HepG2 (cell line): ENCODE data around the gene CPZ. TPM values are rescaled to one million over a fixed set of nuclear protein-coding genes. Genes with fewer than 3 reads are reported as not detected.

ENCODE experiments used
- ATAC-seq: fragments of 200-7000 bp; cut with Tn5 transposase; 3 replicates; pipeline ENCODE4 v1.9.1; 2020; ENCODE audit warnings: mild to moderate bottlenecking, moderate library complexity
- BruUV-seq: library from RNA; stranded (reverse); fragments of 400-500 nt; replicated peaks from 2 replicates; lab custom pipeline; 2021; lab: Mats Ljungman, UMichigan
- CTCF ChIA-PET: fragments of 300-600 bp; formaldehyde crosslinking; extraction: SDS; loops from one replicate; lab custom pipeline; 2021; ENCODE audit warnings: low total read pairs, inconsistent platforms, low intra/inter-chr PET ratio; lab: Yijun Ruan, JAX
- POLR2A ChIA-PET: fragments of 350-600 bp; sonication (Branson Sonifier 250); formaldehyde crosslinking; loops from one replicate; lab custom pipeline; 2020; ENCODE audit warnings: antibody characterized with exemption, inconsistent platforms; lab: Yijun Ruan, JAX
- DNase-seq: peaks from one replicate; pipeline ENCODE4 v3.0.0-alpha.2; 2015; ENCODE audit warnings: low spot score
- FAIRE-seq: peaks from 3 replicates; lab custom pipeline; 2011; peaks lifted over from hg19 to GRCh38; lab: Jason Lieb, UNC
- H2AFZ ChIP-seq: one replicate; pipeline ENCODE4 v1.6.1; 2011; ENCODE audit warnings: low read length, inconsistent platforms
- H3K27ac ChIP-seq: fragments of 300-600 bp; 3 replicates; pipeline ENCODE4 v1.8.0; 2011; ENCODE audit warnings: mixed run types, mild to moderate bottlenecking, mixed read lengths, low read length, inconsistent platforms; ENCODE audit not compliant: insufficient read depth; ENCODE audit errors: extremely low read length
- H3K27me3 ChIP-seq, 2 experiments: fragments of 200-600 bp in 1 of 2; 2 replicates in 1 of 2; 3 replicates in 1 of 2; pipeline versions ENCODE4 v1.6.0 to v1.8.0; 2011; ENCODE audit warnings: low read length in 2 of 2, mild to moderate bottlenecking in 2 of 2, moderate library complexity in 2 of 2, inconsistent platforms in 1 of 2; ENCODE audit not compliant: insufficient read depth in 2 of 2, control insufficient read depth in 1 of 2
- H3K36me3 ChIP-seq, 2 experiments: fragments of 200-600 bp in 1 of 2; replicated peaks in 1 of 2; 2 replicates in 1 of 2; 3 replicates in 1 of 2; pipeline versions ENCODE4 v1.5.1 to v1.8.0; 2011; ENCODE audit warnings: low read length in 2 of 2, inconsistent platforms in 1 of 2; ENCODE audit not compliant: insufficient read depth in 2 of 2, control insufficient read depth in 1 of 2
- H3K4me1 ChIP-seq: 2 replicates; pipeline ENCODE4 v1.5.1; 2012; ENCODE audit warnings: low read length, inconsistent platforms; ENCODE audit not compliant: insufficient read depth
- H3K4me2 ChIP-seq: 2 replicates; pipeline ENCODE4 v1.6.0; 2011; ENCODE audit warnings: low read depth, low read length, inconsistent platforms
- H3K4me3 ChIP-seq, 3 experiments: fragments of 200-600 bp in 1 of 3; sonication (generic), shearing (Covaris generic) in 1 of 3; replicated peaks in 1 of 3; 2 replicates each; pipeline ENCODE4 v1.5.1; 2011 to 2016; ENCODE audit warnings: low read length in 3 of 3, inconsistent platforms in 2 of 3, low read depth in 2 of 3, mild to moderate bottlenecking in 2 of 3, control low read depth in 1 of 3, mixed read lengths in 1 of 3; ENCODE audit not compliant: insufficient read depth in 1 of 3
- H3K79me2 ChIP-seq: one replicate; pipeline ENCODE4 v1.6.1; 2011; ENCODE audit warnings: low read length, inconsistent platforms; ENCODE audit not compliant: insufficient read depth
- H3K9ac ChIP-seq: 2 replicates; pipeline ENCODE4 v1.6.0; 2011; ENCODE audit warnings: mild to moderate bottlenecking, low read depth, low read length, inconsistent platforms; ENCODE audit not compliant: insufficient read depth
- H3K9me3 ChIP-seq: 2 replicates; pipeline ENCODE4 v1.5.1; 2012; ENCODE audit warnings: mild to moderate bottlenecking, low read length
- H4K20me1 ChIP-seq: 2 replicates; pipeline ENCODE4 v1.6.0; 2011; ENCODE audit warnings: inconsistent platforms, mild to moderate bottlenecking, low read length, moderate library complexity; ENCODE audit not compliant: insufficient read depth
- AKAP8 ChIP-seq: sonication (generic); formaldehyde crosslinking; IDR thresholded peaks from 2 replicates; pipeline ENCODE4 v1.5.1; 2020; ENCODE audit warnings: mild to moderate bottlenecking, missing genetic modification reagents
- CHD4 ChIP-seq: fragments of 200-600 bp; sonication (generic); IDR thresholded peaks from 2 replicates; pipeline ENCODE4 v1.7.0; 2017; ENCODE audit warnings: mild to moderate bottlenecking, low read length, borderline replicate concordance
- ZNF496 ChIP-seq: sonication (generic); formaldehyde crosslinking; IDR thresholded peaks from 2 replicates; pipeline ENCODE4 v1.8.1; 2023; ENCODE audit warnings: mild to moderate bottlenecking, moderate library complexity, missing genetic modification reagents; ENCODE audit not compliant: insufficient replicate concordance
- ZNF75D ChIP-seq: sonication (generic); formaldehyde crosslinking; IDR thresholded peaks from 2 replicates; pipeline ENCODE4 v1.8.1; 2023; ENCODE audit warnings: missing genetic modification reagents, mild to moderate bottlenecking, borderline replicate concordance
- WGBS: methylation state at CpG from one replicate; pipeline ENCODE4 v1.1.6; 2017; ENCODE audit warnings: low lambda C conversion rate; 5-methylcytosine and 5-hydroxymethylcytosine counted together
- in situ Hi-C: cut with HindIII; loops from 2 replicates; pipeline ENCODE4 v1.10.0; 2017; ENCODE audit warnings: low pct_unique_long_range_greater_than_20kb; ENCODE audit not compliant: extremely low pct_ligation_motif_present
- intact Hi-C: fragments of 100-400 bp; cut with micrococcal nuclease; formaldehyde crosslinking; loops from one replicate; pipeline ENCODE4 v1.10.0; 2022; ENCODE audit not compliant: unreplicated experiment
- polyA plus RNA-seq, 8 experiments: library from polyadenylated mRNA; depleted of rRNA in 3 of 8; stranded (reverse) in 7 of 8; unstranded in 1 of 8; fragments of >200 nt; fragmentation: Illumina TruSeq in 4 of 8; extraction: Trizol in 4 of 8; gene quantifications; 2 replicates each; pipeline versions ENCODE4 v1.2.1 to v1.2.3, GENCODE V29; 2011 to 2016; ENCODE audit warnings: low read depth in 4 of 8, missing spikeins in 1 of 8, mixed read lengths in 1 of 8; ENCODE audit not compliant: insufficient read depth in 1 of 8
- total RNA-seq, 5 experiments: library from RNA; depleted of rRNA; stranded (reverse); fragments of >200 nt; fragmentation: Illumina TruSeq; extraction: Trizol; gene quantifications; 2 replicates each; pipeline ENCODE4 v1.2.3, GENCODE V29; 2016; ENCODE audit warnings: low read depth in 1 of 5
- TF ChIP-seq, protein P1 (sequence below): sonication (generic); formaldehyde crosslinking; IDR thresholded peaks from 2 replicates; pipeline ENCODE4 v1.9.0; 2021; ENCODE audit warnings: missing genetic modification reagents, borderline replicate concordance
- TF ChIP-seq, protein P2 (sequence below): sonication (generic); formaldehyde crosslinking; IDR thresholded peaks from 2 replicates; pipeline ENCODE4 v1.5.1; 2020; ENCODE audit warnings: missing genetic modification reagents, mild to moderate bottlenecking, borderline replicate concordance

CPZ gene
- total and polyA plus RNA-seq, 2 of the 13 experiments (the other 11 are each of a cell fraction or from before 2014, with no cell fraction given), result 0.58 to 0.61 TPM

DNA sequence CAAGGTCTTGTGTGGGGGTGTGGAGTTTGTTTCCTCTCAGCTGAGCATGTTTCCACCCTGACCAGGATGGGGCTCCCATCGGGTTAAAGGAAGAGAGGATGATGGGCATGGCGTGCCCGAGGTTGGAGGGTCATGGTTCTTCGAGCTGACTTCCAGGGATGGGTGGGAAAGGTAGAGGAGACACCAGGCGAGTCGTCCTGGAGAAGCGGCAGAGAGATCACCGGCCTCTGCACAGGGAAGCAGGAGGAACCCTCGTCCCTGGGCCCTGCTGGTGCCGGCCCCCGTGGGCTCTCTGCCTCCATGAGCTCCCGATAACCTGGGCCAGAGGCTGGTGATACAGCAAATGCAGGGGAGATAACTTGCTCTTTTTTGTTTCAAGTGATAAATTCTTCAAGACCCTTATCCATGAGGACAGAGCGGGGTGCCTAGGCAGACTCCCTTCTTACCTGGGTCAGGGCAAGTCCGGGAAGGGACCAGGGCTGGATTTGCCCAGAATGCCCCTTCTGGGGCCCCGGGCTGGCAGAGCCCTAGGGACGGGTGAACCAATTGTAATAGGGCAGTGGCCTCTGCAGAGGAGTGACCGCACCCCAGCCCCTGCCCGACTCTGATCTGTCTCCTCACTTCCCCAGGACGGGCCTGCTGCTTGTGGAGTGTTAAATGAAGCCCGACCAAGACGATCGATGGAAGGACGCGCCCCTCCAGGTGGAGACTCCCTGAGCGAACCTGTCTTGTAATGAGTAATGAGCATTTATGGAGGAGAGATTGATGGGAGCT is 63.0 kb downstream of the CPZ start:
- ChIA-PET CTCF (no interaction called here), POLR2A (no interaction called here)
- Histone ChIP-seq H2AFZ (no peak overlapping the region), H3K27me3 (peaks cover 7 to 51% of the 10 kb centered on the region in 2 experiments), H3K9me3 (no peaks in the 10 kb centered on the region), H3K4me3 (no peak overlapping the region), H3K4me2 (no peak overlapping the region), H3K27ac (no peak overlapping the region), H3K36me3 (no peaks in the 10 kb centered on the region), H3K4me1 (no peaks in the 10 kb centered on the region), H3K9ac (no peak overlapping the region)
- intact Hi-C loops, result no loop called here
- in situ Hi-C loops, result no loop called here
- FAIRE-seq (no peak), DNase-seq (no peak)
- 20% methylated on average over 20 of the region's 25 CpGs for WGBS
- no peak for TF ChIP-seq ZNF496 (CRISPR knock-in tag)
- no peak for TF ChIP-seq AKAP8 (CRISPR knock-in tag)
- TF ChIP-seq, all 625 proteins: peak for 0
- no TSS peak for BruUV-seq
- Histone ChIP-seq H3K79me2 (no peaks in the 10 kb centered on the region), H4K20me1 (0 out of 2 replicates have a peak, but pooled peaks cover 2% of the 10 kb centered on the region)
- ATAC-seq, result no peak

DNA sequence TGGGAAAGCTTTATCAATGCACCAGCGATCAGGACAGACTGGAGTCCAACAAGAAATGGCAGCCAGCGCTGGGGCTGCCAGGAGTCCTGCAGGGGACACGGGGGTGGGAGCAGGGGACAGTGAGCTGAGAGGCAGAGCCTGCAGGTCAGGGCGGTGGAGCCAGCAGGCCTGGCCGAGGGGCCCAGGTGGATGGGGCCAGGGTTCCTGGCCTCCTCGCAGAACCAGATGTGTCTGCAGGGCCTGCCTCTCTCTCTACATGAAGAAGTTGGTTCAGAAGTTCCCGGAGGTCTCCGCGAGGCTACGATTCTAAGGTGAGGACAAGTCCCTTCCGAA is 63.6 kb downstream of the CPZ start:
- H3K9ac ChIP-seq, result no peak overlapping the region
- H3K27ac ChIP-seq, result no peak overlapping the region
- H3K9me3 ChIP-seq, result no peaks in the 10 kb centered on the region
- in situ Hi-C loops, result no loop called here
- H3K4me1 ChIP-seq, result no peaks in the 10 kb centered on the region
- POLR2A ChIA-PET, result no interaction called here
- H2AFZ ChIP-seq, result no peak overlapping the region
- 40% methylated on average over 9 of the region's 11 CpGs for WGBS
- H3K79me2 ChIP-seq, result no peaks in the 10 kb centered on the region
- CTCF ChIA-PET, result no interaction called here
- FAIRE-seq (no peak), ATAC-seq (no peak), DNase-seq (no peak)
- intact Hi-C loops, result no loop called here
- H3K4me3 ChIP-seq, result no peak overlapping the region
- H3K36me3 ChIP-seq, result no peaks in the 10 kb centered on the region
- no TSS peak for BruUV-seq
- TF ChIP-seq, protein P1, sequence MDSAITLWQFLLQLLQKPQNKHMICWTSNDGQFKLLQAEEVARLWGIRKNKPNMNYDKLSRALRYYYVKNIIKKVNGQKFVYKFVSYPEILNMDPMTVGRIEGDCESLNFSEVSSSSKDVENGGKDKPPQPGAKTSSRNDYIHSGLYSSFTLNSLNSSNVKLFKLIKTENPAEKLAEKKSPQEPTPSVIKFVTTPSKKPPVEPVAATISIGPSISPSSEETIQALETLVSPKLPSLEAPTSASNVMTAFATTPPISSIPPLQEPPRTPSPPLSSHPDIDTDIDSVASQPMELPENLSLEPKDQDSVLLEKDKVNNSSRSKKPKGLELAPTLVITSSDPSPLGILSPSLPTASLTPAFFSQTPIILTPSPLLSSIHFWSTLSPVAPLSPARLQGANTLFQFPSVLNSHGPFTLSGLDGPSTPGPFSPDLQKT, result no peak
- no peak for TF ChIP-seq ZNF75D (CRISPR knock-in tag)
- TF ChIP-seq, protein P2, sequence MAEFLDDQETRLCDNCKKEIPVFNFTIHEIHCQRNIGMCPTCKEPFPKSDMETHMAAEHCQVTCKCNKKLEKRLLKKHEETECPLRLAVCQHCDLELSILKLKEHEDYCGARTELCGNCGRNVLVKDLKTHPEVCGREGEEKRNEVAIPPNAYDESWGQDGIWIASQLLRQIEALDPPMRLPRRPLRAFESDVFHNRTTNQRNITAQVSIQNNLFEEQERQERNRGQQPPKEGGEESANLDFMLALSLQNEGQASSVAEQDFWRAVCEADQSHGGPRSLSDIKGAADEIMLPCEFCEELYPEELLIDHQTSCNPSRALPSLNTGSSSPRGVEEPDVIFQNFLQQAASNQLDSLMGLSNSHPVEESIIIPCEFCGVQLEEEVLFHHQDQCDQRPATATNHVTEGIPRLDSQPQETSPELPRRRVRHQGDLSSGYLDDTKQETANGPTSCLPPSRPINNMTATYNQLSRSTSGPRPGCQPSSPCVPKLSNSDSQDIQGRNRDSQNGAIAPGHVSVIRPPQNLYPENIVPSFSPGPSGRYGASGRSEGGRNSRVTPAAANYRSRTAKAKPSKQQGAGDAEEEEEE (CRISPR knock-in tag), result no peak
- TF ChIP-seq CHD4, result no peak
- H3K27me3 ChIP-seq, result peaks cover 5 to 48% of the 10 kb centered on the region in 2 experiments
- 0 out of 2 replicates have a peak, but pooled peaks cover 2% of the 10 kb centered on the region for H4K20me1 ChIP-seq
- H3K4me2 ChIP-seq, result no peak overlapping the region
